ENCODE data around the gene CCL2. TPM values are rescaled to one million over a fixed set of nuclear protein-coding genes. Genes with fewer than 3 reads are reported as not detected.

Gene CCL2
- total RNA-seq, 1 donor from 2014 or later = 44.1 TPM

- no peak overlapping the region for H3K27ac Mint-ChIP-seq (ENCODE audit: unreplicated experiment)
- Histone ChIP-seq H3K4me2 (ENCODE audit: low read length) (no peak overlapping the region), H3K27me3 (ENCODE audit: insufficient read depth, low read length) (peaks cover 2% of the 10 kb centered on the region), H3K36me3 (ENCODE audit: insufficient read depth, low read length) (no peaks in the 10 kb centered on the region), H3K4me3 (ENCODE audit: insufficient read depth, low read depth, low read length) (no peak overlapping the region), H3K9ac (ENCODE audit: low read length) (no peak overlapping the region), H3K9me3 (ENCODE audit: insufficient read depth, low read depth, low read length) (no peaks in the 10 kb centered on the region), H4K20me1 (ENCODE audit: insufficient read depth, low read length) (no peaks in the 10 kb centered on the region), H3K4me1 (ENCODE audit: insufficient read depth, low read length) (no peaks in the 10 kb centered on the region), H3K27ac (ENCODE audit: low read depth, low read length) (no peak overlapping the region), H2AFZ (ENCODE audit: low read depth, low read length) (no peak overlapping the region), H3K79me2 (ENCODE audit: insufficient read depth, low read length) (no peaks in the 10 kb centered on the region)
- no peak overlapping the region for H3K4me3 Mint-ChIP-seq (ENCODE audit: unreplicated experiment)
- TF ChIP-seq EZH2 (IDR thresholded peaks at IDR 0.05; ENCODE audit: insufficient read depth, low read length) (no peak), CTCF (IDR thresholded peaks at IDR 0.05; ENCODE audit: insufficient read depth, low read depth, low read length) (no peak)
- DNase-seq (ENCODE audit: low read depth) = no peak
- no peak for FAIRE-seq
- H3K27me3 Mint-ChIP-seq (ENCODE audit: low read depth, unreplicated experiment) = peaks cover 17% of the 10 kb centered on the region
- no peaks in the 10 kb centered on the region for H3K36me3 Mint-ChIP-seq (ENCODE audit: low read depth, unreplicated experiment)
- H3K9me3 Mint-ChIP-seq (ENCODE audit: unreplicated experiment) = peaks cover 4% of the 10 kb centered on the region
- peaks cover 3% of the 10 kb centered on the region for H3K4me1 Mint-ChIP-seq (ENCODE audit: low read depth, unreplicated experiment)
Observed at GRCh38 chr17:34220045-34220751, 34.9 kb upstream of the CCL2 start.

GRCh38 chr17:34220752-34221395 lies 34.2 kb upstream of the CCL2 start:
- no peak for DNase-seq (ENCODE audit: low read depth)

More at GRCh38 chr17:34220752-34221395, 34.2 kb upstream of the CCL2 start:
- Histone ChIP-seq H3K4me1 (ENCODE audit: insufficient read depth, low read length) (peaks cover 2% of the 10 kb centered on the region), H4K20me1 (ENCODE audit: insufficient read depth, low read length) (no peaks in the 10 kb centered on the region), H3K9ac (ENCODE audit: low read length) (no peak overlapping the region), H3K36me3 (ENCODE audit: insufficient read depth, low read length) (no peaks in the 10 kb centered on the region), H3K9me3 (ENCODE audit: insufficient read depth, low read depth, low read length) (no peaks in the 10 kb centered on the region), H3K79me2 (ENCODE audit: insufficient read depth, low read length) (no peaks in the 10 kb centered on the region), H3K27me3 (ENCODE audit: insufficient read depth, low read length) (peaks cover 2% of the 10 kb centered on the region), H3K4me2 (ENCODE audit: low read length) (no peak overlapping the region), H2AFZ (ENCODE audit: low read depth, low read length) (no peak overlapping the region), H3K27ac (ENCODE audit: low read depth, low read length) (no peak overlapping the region), H3K4me3 (ENCODE audit: insufficient read depth, low read depth, low read length) (no peak overlapping the region)
- H3K9me3 Mint-ChIP-seq (ENCODE audit: unreplicated experiment) = peaks cover 2% of the 10 kb centered on the region
- TF ChIP-seq EZH2 (IDR thresholded peaks at IDR 0.05; ENCODE audit: insufficient read depth, low read length) = no peak
- no peak for TF ChIP-seq CTCF (IDR thresholded peaks at IDR 0.05; ENCODE audit: insufficient read depth, low read depth, low read length)
- H3K27ac Mint-ChIP-seq (ENCODE audit: unreplicated experiment) = no peak overlapping the region
- no peaks in the 10 kb centered on the region for H3K36me3 Mint-ChIP-seq (ENCODE audit: low read depth, unreplicated experiment)
- no peak for FAIRE-seq
- peaks cover 17% of the 10 kb centered on the region for H3K27me3 Mint-ChIP-seq (ENCODE audit: low read depth, unreplicated experiment)
- peaks cover 3% of the 10 kb centered on the region for H3K4me1 Mint-ChIP-seq (ENCODE audit: low read depth, unreplicated experiment)
- H3K4me3 Mint-ChIP-seq (ENCODE audit: unreplicated experiment) = no peak overlapping the region

Data from astrocyte (in vitro differentiated cells and primary cell).